ENCODE data around the gene PIM1.

GRCh38 chr6:37192666-37193065 lies 22.7 kb downstream of the PIM1 start:
- TF ChIP-seq CTCF (conservative IDR thresholded peaks at IDR 0.05) (no peak), ZFX (IDR thresholded peaks at IDR 0.05) (no peak)

All from C4-2B (cell line).